Common myeloid progenitor, CD34-positive (primary cell): Measurements from ENCODE around the gene YAF2.
"Not testable (repeated sequence)": the region's sequence is repeated elsewhere in the genome, so short reads cannot be mapped to it uniquely, and the experiment has no call there.

Source experiments
- CTCF ChIA-PET: fragments of 350-600 bp; sonication (Branson Sonifier 250); formaldehyde crosslinking; loops from one replicate; lab custom pipeline; 2021; ENCODE audit warnings: antibody characterized with exemption; lab: Charles Lee
- POLR2A ChIA-PET: fragments of 350-600 bp; sonication (Branson Sonifier 250); formaldehyde crosslinking; loops from one replicate; lab custom pipeline; 2021; ENCODE audit warnings: antibody characterized with exemption; lab: Charles Lee
- DNase-seq, 3 donors: peaks; one replicate each; pipeline versions ENCODE4 v3.0.0 to v3.0.0-alpha.2; 2013
- H3K27ac ChIP-seq, 2 experiments: 1 replicate in 1 of 2; 2 replicates in 1 of 2; pipeline ENCODE4 v1.7.0; 2013; ENCODE audit warnings: inconsistent platforms in 2 of 2, low read length in 2 of 2, mild to moderate bottlenecking in 2 of 2, low read depth in 1 of 2, moderate library complexity in 1 of 2; ENCODE audit not compliant: severe bottlenecking in 2 of 2, insufficient read depth in 1 of 2, poor library complexity in 1 of 2
- H3K27me3 ChIP-seq, 5 experiments: replicated peaks in 2 of 5; 1 replicate in 3 of 5; 2 replicates in 2 of 5; pipeline versions ENCODE4 v1.6.1 to v1.7.0; 2013; ENCODE audit warnings: low read length in 4 of 5, mild to moderate bottlenecking in 2 of 5, moderate library complexity in 2 of 5, inconsistent platforms in 1 of 5; ENCODE audit not compliant: insufficient read depth in 5 of 5, control insufficient read depth in 4 of 5
- H3K36me3 ChIP-seq, 4 experiments: 1 replicate in 2 of 4; 2 replicates in 2 of 4; pipeline versions ENCODE4 v1.6.1 to v1.7.0; 2013; ENCODE audit warnings: low read length in 3 of 4, control low read depth in 1 of 4, mild to moderate bottlenecking in 1 of 4; ENCODE audit not compliant: control insufficient read depth in 4 of 4, insufficient read depth in 4 of 4
- H3K4me1 ChIP-seq, 4 experiments: 1 replicate in 3 of 4; 2 replicates in 1 of 4; pipeline versions ENCODE4 v1.6.1 to v1.7.1; 2013; ENCODE audit warnings: low read length in 3 of 4, mild to moderate bottlenecking in 3 of 4, control low read depth in 1 of 4, inconsistent platforms in 1 of 4, moderate library complexity in 1 of 4; ENCODE audit not compliant: control insufficient read depth in 4 of 4, insufficient read depth in 4 of 4; ENCODE audit errors: control extremely low read depth in 1 of 4
- H3K4me3 ChIP-seq, 7 experiments: 1 replicate in 4 of 7; 2 replicates in 3 of 7; pipeline versions ENCODE4 v1.5.1 to v1.7.0; 2013; ENCODE audit warnings: mild to moderate bottlenecking in 7 of 7, low read length in 6 of 7, moderate library complexity in 6 of 7, inconsistent platforms in 2 of 7, low read depth in 2 of 7, control low read depth in 1 of 7; ENCODE audit not compliant: insufficient read depth in 4 of 7, control insufficient read depth in 1 of 7; ENCODE audit errors: extremely low read depth in 1 of 7
- H3K9me3 ChIP-seq, 5 experiments: 1 replicate in 4 of 5; 2 replicates in 1 of 5; pipeline versions ENCODE4 v1.6.1 to v1.7.1; 2013; ENCODE audit warnings: low read length in 4 of 5, mild to moderate bottlenecking in 2 of 5, inconsistent platforms in 1 of 5, low read depth in 1 of 5, moderate library complexity in 1 of 5; ENCODE audit not compliant: control insufficient read depth in 4 of 5, insufficient read depth in 2 of 5; ENCODE audit errors: control extremely low read depth in 1 of 5
- WGBS: methylation state at CpG from one replicate; pipeline ENCODE4 v1.1.5; 2013; ENCODE audit not compliant: insufficient coverage; 5-methylcytosine and 5-hydroxymethylcytosine counted together

Gene YAF2

DNA sequence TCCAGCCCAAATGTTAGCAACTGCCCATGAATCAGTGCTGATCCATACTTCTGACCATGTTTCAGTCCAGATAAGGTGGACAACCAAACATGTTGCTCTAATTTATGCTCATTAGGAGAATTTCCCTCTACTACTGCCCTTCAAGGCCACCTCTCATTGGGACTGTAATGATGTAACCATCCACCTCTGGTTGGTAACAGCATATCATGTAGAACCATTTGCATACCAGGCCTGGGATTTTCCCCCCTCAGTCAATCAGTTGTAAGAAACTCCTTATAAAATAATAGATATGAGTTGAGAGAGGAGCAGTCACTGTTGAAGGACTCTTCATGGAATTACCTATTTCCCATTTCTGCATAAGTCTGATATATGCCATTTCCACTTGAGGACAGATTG is 17.8 kb upstream of the YAF2 start:
- no peak for DNase-seq
- CTCF ChIA-PET = interaction anchor here (0.9 to 1.7 kb wide), 3 partner anchors 11 to 76 kb away, joined by 3 to 8 read pairs (median 3); no protein-coding TSS in a partner anchor

DNA sequence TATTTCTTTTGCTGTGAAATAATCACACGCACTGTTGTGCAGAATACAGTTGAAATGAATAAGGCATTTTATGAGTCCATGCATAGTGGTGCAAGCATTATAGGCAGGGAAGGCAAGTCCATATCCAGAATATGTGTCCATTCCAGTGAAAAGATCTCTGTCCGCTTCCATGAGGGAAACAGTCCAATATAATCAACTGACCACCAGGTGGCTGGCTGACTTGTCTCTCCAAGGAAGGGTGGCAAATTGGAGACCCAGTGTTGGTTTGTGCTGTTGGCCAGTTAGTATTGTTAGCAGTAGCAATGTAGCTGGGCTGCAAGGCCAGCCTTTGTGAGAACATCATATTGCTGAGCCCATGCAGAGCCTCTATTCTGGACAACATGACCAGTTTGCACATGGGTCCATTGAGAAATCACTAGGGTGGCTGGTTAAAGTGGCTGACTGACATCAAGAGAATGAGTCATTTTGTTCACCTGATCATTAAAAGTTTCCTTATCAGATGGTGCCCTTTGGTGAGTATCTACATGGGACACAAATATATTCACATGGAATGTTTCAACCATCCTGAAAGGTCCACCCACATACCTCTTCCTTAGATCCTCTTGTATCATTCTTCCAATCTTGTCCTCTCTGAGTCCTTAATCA is 17.3 kb upstream of the YAF2 start:
- no peaks in the 10 kb centered on the region for H3K36me3 ChIP-seq
- CTCF ChIA-PET = no interaction called here
- no peaks in the 10 kb centered on the region for H3K27me3 ChIP-seq
- H3K4me1 ChIP-seq = no peaks in the 10 kb centered on the region
- WGBS = 100% methylated on average over 2 of the region's 2 CpGs
- POLR2A ChIA-PET = no interaction called here
- H3K9me3 ChIP-seq = peaks cover 0 to 3% (median 0%) of the 10 kb centered on the region in 5 experiments
- H3K27ac ChIP-seq = no peak overlapping the region
- DNase-seq = no peak
- no peak overlapping the region for H3K4me3 ChIP-seq

More for the DNA sequence above, 17.8 kb upstream of the YAF2 start:
- H3K4me3 ChIP-seq = no peak overlapping the region
- H3K27ac ChIP-seq = no peak overlapping the region
- no peaks in the 10 kb centered on the region for H3K4me1 ChIP-seq
- H3K36me3 ChIP-seq = no peaks in the 10 kb centered on the region
- H3K9me3 ChIP-seq = peaks cover 0 to 3% (median 0%) of the 10 kb centered on the region in 5 experiments
- H3K27me3 ChIP-seq = no peaks in the 10 kb centered on the region
- POLR2A ChIA-PET = no interaction called here

DNA sequence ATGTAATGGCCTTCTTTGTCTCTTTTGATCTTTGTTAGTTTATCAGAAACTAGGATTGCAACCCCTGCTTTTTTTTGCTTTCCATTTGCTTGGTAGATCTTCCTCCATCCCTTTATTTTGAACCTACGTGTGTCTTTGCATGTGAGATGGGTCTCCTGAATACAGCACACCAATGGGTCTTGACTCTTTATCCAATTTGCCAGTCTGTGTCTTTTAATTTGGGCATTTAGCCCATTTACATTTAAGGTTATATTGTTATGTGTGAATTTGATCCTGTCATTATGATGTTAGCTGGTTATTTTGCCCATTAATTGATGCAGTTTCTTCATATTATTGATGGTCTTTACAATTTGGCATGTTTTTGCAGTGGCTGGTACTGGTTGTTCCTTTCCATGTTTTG is 14.6 kb upstream of the YAF2 start:
- H3K9me3 ChIP-seq, H3K27ac ChIP-seq, H3K4me3 ChIP-seq, H3K36me3 ChIP-seq, H3K4me1 ChIP-seq, CTCF ChIA-PET, POLR2A ChIA-PET, DNase-seq, H3K27me3 ChIP-seq: not testable (repeated sequence)
- WGBS = no CpG with 5 or more reads among the region's 1 CpG

GRCh38 chr12:42249033-42249432 is 11.0 kb upstream of the YAF2 start:
- H3K4me3 ChIP-seq, H3K36me3 ChIP-seq, CTCF ChIA-PET, DNase-seq, H3K4me1 ChIP-seq, H3K9me3 ChIP-seq, H3K27me3 ChIP-seq, H3K27ac ChIP-seq, POLR2A ChIA-PET: not testable (repeated sequence)
- no CpG with 5 or more reads among the region's 3 CpGs for WGBS

GRCh38 chr12:42240131-42240750 is 2.2 kb upstream of the YAF2 start:
- Histone ChIP-seq H3K4me1 (peaks cover 15 to 31% (median 21%) of the 10 kb centered on the region in 4 experiments), H3K27ac (no peak overlapping the region), H3K9me3 (no peaks in the 10 kb centered on the region), H3K4me3 (no peak overlapping the region), H3K27me3 (no peaks in the 10 kb centered on the region), H3K36me3 (peaks cover 0 to 2% (median 0%) of the 10 kb centered on the region in 4 experiments)
- ChIA-PET POLR2A (interaction anchor here (0.6 kb wide), 1 partner anchor 98 kb away, joined by 4 read pairs; no protein-coding TSS in a partner anchor), CTCF (interaction anchor here (1.7 kb wide), 1 partner anchor 21 kb away, joined by 4 read pairs; no protein-coding TSS in a partner anchor)
- WGBS = 99% methylated on average over 10 of the region's 11 CpGs
- DNase-seq = no peak

- Histone ChIP-seq H3K4me3 (peak overlapping the region; percentile 72 to 98 (median 88)), H3K4me1 (peaks cover 15 to 39% (median 25%) of the 10 kb centered on the region in 4 experiments), H3K9me3 (no peaks in the 10 kb centered on the region), H3K27me3 (no peaks in the 10 kb centered on the region), H3K27ac (peak overlapping the region; percentile 81 to 82), H3K36me3 (peaks cover 2 to 15% (median 8%) of the 10 kb centered on the region in 4 experiments)
- ChIA-PET POLR2A (no interaction called here), CTCF (no interaction called here)
- 0% methylated on average over 44 of the region's 54 CpGs for WGBS
- DNase-seq = no peak
Measured at GRCh38 chr12:42237853-42238239, 202 bp downstream of the YAF2 start.
